MM.1S (cell line): ENCODE data around the gene ANO10.

Source experiments
- CTCF ChIP-seq: fragments of 300-600 bp; sonication (generic); IDR thresholded peaks from 2 replicates; pipeline ENCODE4 v1.5.1; 2016; ENCODE audit warnings: antibody characterized with exemption, low read length, mixed read lengths
- EZH2 ChIP-seq: fragments of 300-600 bp; sonication (generic); optimal IDR thresholded peaks from 2 replicates; pipeline ENCODE3; 2017; ENCODE audit warnings: low read depth, mild to moderate bottlenecking, antibody characterized with exemption, low read length, mixed read lengths
- EZH2phosphoT487 ChIP-seq: fragments of 300-600 bp; sonication (generic); IDR thresholded peaks from 2 replicates; pipeline ENCODE4 v1.6.1; 2018; ENCODE audit warnings: antibody characterized with exemption, low read length

GRCh38 chr3:43534675-43535074 lies 87.1 kb downstream of the ANO10 start:
- TF ChIP-seq CTCF = no peak
- no peak for TF ChIP-seq EZH2
- no peak for TF ChIP-seq EZH2phosphoT487
